Measurements from ENCODE around the gene TCTN3.
"Not testable (repeated sequence)": the region's sequence is repeated elsewhere in the genome, so short reads cannot be mapped to it uniquely, and the experiment has no call there.

The TCTN3 gene

GRCh38 chr10:95693668-95694534 is at the start of gene TCTN3:
TSS of gene TCTN3 (minus strand) at chr10:95693927. CDS start at chr10:95693899, 28 bp downstream.
- DNase-seq: peak; percentile 72

DNA sequence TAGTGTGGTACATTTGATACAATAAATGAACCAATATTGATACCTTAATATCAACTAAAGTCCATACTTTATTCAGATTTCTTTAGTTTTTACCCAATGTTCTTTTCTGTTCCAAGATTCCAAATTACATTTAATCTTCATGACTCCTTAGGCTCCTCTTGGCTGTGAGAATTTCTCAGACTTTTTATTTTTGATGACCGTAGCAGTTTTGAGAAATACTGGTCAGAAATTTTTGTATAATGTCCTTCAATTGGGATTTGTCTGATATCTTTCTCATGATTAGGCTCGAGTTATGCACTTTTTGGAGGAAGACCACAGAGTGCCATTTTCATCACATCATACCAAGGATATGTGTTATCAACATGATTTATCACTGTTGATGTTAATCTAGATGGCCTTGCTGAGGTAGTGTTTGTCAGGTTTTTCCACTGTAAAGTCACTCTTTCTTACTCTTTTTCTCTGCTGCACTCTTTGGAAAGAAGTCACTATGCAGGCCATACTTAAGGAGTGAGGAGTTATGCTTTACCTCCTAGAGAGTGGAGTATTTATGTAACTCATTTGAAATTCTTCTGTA is 49.3 kb upstream of the TCTN3 start:
- DNase-seq: no peak

DNA sequence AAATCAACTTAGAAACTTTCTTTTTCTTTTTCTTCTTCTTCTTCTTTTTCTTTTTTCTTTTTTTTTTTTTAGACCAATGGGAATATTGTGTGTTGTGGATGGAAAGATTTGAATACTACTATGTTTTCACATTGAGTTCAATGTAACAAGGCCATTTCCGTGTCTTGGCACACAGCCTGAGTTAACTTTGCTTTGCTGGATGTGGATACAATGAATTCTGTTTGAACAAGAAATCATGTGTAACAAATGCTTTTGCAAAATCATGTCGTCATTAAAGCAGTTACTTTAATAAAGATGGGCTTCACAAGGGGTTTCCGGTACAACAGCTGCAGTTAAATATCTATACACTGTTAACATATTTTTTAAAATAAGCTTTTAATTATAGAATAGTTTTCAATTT is 48.8 kb upstream of the TCTN3 start:
- DNase-seq: peak; percentile 3

DNA sequence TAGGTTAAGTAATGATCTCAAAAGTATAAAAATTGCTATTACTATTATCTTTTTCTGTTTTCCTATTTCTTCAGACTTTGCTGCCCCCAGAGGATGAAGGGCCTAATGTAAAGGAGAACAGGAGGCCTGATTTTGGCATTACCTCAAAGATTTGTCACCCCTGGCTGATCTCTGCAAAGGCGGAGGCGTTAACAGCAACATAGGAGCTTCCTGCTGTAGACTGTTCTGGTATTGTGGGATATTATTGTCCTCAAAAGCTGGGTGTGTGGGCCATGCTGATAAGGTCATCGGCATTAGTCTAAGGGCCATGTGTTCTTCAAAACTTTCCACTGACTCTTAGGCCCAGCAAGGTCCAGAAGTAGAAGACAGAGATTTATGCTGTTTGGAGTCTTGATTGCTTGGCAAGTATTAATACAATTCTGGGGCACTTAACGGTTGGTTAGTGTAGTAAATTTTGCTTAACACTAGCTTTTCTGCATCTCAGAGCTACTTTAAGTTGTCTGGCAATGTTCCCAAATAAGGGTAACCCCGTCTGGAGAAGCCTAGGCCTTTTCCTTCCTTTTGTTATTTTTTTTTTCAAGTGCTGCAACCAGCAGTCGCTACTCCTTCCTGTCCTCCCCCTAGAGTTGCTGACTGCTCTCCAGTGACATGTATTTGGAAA is 48.2 kb upstream of the TCTN3 start:
- no peak for DNase-seq

GRCh38 chr10:95739056-95739455 is 45.3 kb upstream of the TCTN3 start:
- no peak for DNase-seq

GRCh38 chr10:95732907-95733306 is 39.2 kb upstream of the TCTN3 start:
- not testable (repeated sequence) for DNase-seq

- no peak for DNase-seq
These were observed 36.5 kb upstream of the TCTN3 start for GRCh38 chr10:95730233-95730632.

- no peak for DNase-seq
These were observed 35.8 kb upstream of the TCTN3 start for GRCh38 chr10:95729323-95730055.

- no peak for DNase-seq
These were observed 34.8 kb upstream of the TCTN3 start for GRCh38 chr10:95728526-95728925.

GRCh38 chr10:95722496-95722895 is 28.8 kb upstream of the TCTN3 start:
- DNase-seq: not testable (repeated sequence)

GRCh38 chr10:95720745-95721144 is 27.0 kb upstream of the TCTN3 start:
- not testable (repeated sequence) for DNase-seq

DNA sequence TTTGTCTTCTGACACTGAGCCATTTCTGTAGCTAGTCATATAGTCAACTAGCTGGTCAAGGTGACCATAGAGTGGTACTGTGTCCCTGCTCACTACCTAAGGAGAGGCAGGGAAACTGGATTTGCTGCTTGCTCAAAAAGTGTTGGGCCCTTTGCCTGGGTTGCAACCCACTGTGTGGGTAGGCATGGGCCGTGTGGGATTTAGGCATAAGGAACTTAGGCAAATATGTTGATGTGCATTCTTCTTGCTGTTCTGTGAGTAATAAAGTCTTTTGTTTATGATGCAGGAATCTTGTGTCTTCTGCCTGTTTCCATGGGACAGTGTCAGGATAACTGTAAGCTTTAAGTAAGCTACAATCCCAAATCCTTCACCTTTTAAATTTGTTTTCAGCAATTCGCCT is 23.1 kb upstream of the TCTN3 start:
- DNase-seq: no peak

DNA sequence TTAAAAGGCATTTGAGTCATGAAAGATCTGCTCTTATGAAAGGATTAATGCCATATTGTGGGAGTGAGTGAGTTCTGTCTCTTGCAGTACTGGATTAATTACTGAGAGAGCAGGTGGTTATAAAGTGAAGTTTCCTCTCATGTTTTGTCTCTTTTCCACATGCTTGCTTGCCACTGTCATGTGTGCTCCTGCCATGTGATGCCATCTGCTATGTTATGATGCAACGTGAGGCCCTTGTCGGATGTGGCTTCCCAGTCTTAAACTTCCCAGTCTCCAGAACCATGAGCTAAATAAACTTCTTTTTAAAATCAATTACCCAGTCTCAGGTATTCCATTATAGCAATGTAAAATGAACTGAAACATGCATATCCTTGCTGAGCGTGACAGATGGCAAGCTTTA is 22.7 kb upstream of the TCTN3 start:
- DNase-seq: no peak

DNA sequence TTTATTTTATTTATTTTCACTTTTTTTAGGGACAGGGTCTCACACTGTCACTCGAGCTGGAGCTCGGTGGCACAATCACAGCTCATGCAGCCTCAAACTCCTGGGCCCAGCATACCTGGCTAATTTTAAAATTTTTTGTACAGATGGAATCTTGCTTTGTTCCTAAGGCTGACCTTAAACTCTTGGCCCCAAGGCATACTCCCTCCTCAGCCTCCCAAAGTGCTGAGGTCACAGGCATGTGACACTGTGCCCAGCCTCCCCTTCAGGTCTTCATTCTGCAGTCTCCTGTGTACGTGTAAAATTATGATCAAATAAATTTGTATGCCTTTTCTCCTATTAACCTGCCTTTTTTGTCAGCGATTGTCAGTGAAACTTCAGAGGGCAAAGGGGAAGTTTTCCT is 17.8 kb upstream of the TCTN3 start:
- no peak for DNase-seq

DNA sequence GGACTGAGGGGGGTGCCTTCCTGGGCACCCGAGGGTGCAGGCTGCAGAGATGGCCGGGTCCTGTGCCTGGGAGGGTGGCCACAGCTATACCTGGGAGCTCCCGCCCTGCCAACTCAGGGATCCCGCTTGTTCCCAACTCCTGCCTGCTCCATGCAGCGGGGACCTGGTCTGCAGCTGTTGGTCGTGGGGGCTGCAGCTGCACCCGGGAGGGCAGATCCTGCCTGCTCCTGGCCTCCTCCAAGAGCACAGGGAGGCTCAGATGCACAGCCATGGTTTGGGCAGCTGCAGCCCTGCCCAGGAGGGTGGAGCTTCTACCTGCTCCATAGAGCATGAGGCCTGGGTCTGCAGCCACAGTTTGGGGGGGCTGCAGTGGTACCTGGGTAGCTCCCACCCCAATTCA is 13.3 kb upstream of the TCTN3 start:
- DNase-seq: no peak

DNA sequence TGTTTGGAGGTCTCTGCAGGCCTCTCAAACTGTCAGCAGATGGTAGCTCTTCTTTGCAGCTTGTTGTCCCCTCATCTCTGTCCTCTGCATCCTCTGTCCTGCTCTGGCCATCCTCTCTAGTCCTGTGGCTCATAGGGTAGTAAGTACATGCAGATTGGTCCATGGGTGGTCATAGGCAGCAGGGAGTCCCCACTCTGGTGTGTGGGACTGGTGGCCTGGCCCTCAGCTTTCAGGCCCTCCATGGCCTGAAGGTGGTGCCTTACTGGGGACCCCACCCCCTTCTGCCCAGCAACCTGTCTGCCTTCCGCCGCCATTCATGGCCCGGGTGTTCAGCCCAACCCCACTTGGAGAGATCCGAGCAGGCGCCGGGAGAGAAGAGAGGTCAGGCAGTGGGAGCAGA is 12.8 kb upstream of the TCTN3 start:
- DNase-seq: no peak

DNA sequence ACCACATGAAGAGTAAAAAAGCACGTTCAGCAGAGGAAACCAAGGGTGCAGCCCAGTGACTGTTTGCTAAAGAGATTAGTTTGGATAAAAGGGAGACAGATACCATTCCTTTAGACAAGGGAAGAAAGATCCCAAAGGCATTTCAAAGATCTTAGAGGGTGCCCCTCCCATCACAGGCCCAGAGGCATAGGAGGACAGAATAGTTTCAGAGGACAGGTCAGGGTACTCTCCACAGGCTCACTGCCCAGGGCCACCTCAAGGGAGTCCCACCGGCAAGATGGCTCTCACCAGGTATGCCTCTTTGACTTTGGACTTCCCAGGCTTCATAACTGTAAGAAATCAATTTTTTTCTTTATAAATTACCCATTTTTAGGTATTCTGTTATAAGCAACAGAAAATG is 4.7 kb upstream of the TCTN3 start:
- no peak for DNase-seq

GRCh38 chr10:95697429-95697828 is 3.7 kb upstream of the TCTN3 start:
- DNase-seq: no peak

GRCh38 chr10:95694665-95695064 is 938 bp upstream of the TCTN3 start:
- peak; percentile 1 for DNase-seq

DNA sequence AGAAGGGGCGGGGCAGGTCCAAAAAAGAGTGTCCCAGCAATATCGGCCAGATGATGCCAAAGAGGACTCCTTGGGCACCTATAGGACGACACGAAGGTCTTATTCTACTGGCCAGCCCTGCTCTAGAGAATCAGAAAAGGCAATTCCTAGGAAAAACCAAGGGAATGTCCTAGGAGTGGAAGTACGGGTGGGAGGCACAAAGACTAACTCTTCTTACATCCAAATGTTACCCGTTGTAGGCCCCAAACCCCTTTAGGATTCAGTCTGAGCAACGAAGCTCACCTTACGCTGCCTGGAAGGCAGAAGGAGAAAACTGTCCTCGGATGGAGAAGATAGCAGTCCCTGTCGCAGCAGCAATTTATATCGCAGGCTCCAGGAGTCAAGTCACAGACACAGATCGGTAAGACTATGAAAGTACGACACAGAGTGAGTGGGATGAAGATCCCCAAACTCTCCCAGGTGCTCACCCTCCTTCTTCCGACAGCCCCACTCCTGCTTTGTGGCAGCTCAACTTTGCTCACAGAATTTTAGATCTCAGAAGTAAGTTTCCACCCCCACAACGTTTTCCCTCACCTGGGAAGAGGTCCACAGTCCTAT is 558 bp downstream of the TCTN3 start:
- DNase-seq: no peak

- DNase-seq: no peak
These were observed 2.4 kb downstream of the TCTN3 start for GRCh38 chr10:95691281-95691680.

GRCh38 chr10:95688648-95689047 is 5.1 kb downstream of the TCTN3 start:
- no peak for DNase-seq

DNA sequence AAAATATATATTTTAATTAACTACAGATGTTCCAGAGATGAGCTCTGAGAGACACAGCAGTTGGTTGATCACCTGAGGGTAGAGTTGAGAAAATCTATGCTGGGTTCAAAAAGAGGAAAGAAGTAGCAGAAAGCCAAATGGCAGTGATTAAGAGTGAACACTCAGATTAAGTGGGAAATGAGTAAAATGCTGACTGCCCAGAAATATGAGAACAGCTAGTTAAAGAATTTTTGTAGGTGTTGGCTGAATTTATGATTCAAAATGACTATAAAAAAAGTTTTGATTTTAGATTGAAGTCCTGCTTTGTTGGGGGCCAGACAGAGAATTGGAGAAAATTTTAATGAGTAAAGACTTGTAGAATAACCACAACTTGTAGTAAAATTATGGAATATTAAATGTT is 9.8 kb downstream of the TCTN3 start:
- DNase-seq: no peak
